T-helper 22 cell (primary cell): Measurements from ENCODE around the gene RBKS.

Experiments used
- DNase-seq: peaks from one replicate; pipeline ENCODE4 v3.0.0-alpha.2; 2020; ENCODE audit warnings: low read depth

RBKS gene

GRCh38 chr2:27890146-27890923 lies at the start of gene RBKS, which contains the start of gene BABAM2:
TSS of gene RBKS (minus strand) at chr2:27890387. CDS start at chr2:27890345, 42 bp downstream.
TSS of gene BABAM2 (plus strand) at chr2:27890729. CDS start at chr2:27894557, 3,828 bp downstream.
- DNase-seq: peak; percentile 85

GRCh38 chr2:27935026-27935425 lies 44.8 kb upstream of the RBKS start:
- no peak for DNase-seq

- DNase-seq: no peak
Observed at GRCh38 chr2:27932396-27932795, 42.2 kb upstream of the RBKS start.

GRCh38 chr2:27931361-27931950 lies 41.3 kb upstream of the RBKS start:
- no peak for DNase-seq

- no peak for DNase-seq
Observed at GRCh38 chr2:27929916-27930486, 39.8 kb upstream of the RBKS start.

- DNase-seq: no peak
Observed at GRCh38 chr2:27925766-27926472, 35.7 kb upstream of the RBKS start.

GRCh38 chr2:27922842-27923241 lies 32.7 kb upstream of the RBKS start:
- no peak for DNase-seq

GRCh38 chr2:27921880-27922547 lies 31.8 kb upstream of the RBKS start:
- no peak for DNase-seq

- no peak for DNase-seq
Observed at GRCh38 chr2:27921424-27921823, 31.2 kb upstream of the RBKS start.

- no peak for DNase-seq
Observed at GRCh38 chr2:27920148-27920885, 30.1 kb upstream of the RBKS start.

- DNase-seq: no peak
Observed at GRCh38 chr2:27916293-27916995, 26.3 kb upstream of the RBKS start.

GRCh38 chr2:27915874-27916273 lies 25.7 kb upstream of the RBKS start:
- no peak for DNase-seq

- no peak for DNase-seq
Observed at GRCh38 chr2:27915191-27915590, 25.0 kb upstream of the RBKS start.

- DNase-seq: no peak
Observed at GRCh38 chr2:27914805-27915175, 24.6 kb upstream of the RBKS start.

- DNase-seq: no peak
Observed at GRCh38 chr2:27914041-27914804, 24.0 kb upstream of the RBKS start.

GRCh38 chr2:27912512-27912911 lies 22.3 kb upstream of the RBKS start:
- no peak for DNase-seq

GRCh38 chr2:27911458-27912210 lies 21.4 kb upstream of the RBKS start:
- no peak for DNase-seq

- DNase-seq: no peak
Observed at GRCh38 chr2:27909901-27910300, 19.7 kb upstream of the RBKS start.

- DNase-seq: no peak
Observed at GRCh38 chr2:27907547-27907946, 17.4 kb upstream of the RBKS start.
